Fibroblast of lung (primary cell): ENCODE measurements around the gene ARMC9.

ENCODE experiments used
- CTCF ChIP-seq, 2 donors: IDR thresholded peaks in 1 of 2; conservative IDR thresholded peaks in 1 of 2; 1 replicate in 1 of 2; 2 replicates in 1 of 2; pipeline ENCODE4 v1.5.1; 2011 to 2012; ENCODE audit warnings: low read length in 2 of 2, control low read depth in 1 of 2, inconsistent platforms in 1 of 2, low read depth in 1 of 2, mild to moderate bottlenecking in 1 of 2
- EZH2 ChIP-seq: IDR thresholded peaks from 2 replicates; pipeline ENCODE4 v1.5.1; 2012; ENCODE audit warnings: low read length, control low read depth, mild to moderate bottlenecking; ENCODE audit errors: missing control alignments

- TF ChIP-seq CTCF (conservative IDR thresholded peaks at IDR 0.05 in 1 of 2, IDR thresholded peaks at IDR 0.05 in 1 of 2; ENCODE audit: low read depth in 1 of 2, low read length in 2 of 2), result no peak
- no peak for TF ChIP-seq EZH2
Measured at GRCh38 chr2:231212329-231212845, 14.0 kb downstream of the ARMC9 start.
